Lung (tissue), 12 donors: ENCODE data around the gene SKIL. TPM values are rescaled to one million over a fixed set of nuclear protein-coding genes. Genes with fewer than 3 reads are reported as not detected.

Experiments used
- ATAC-seq: fragments of 200-7000 bp; cut with Tn5 transposase; one replicate; pipeline ENCODE4 v1.9.1; 2020; ENCODE audit warnings: moderate number of reproducible peaks; ENCODE audit not compliant: insufficient read depth, low FRiP score
- DNase-seq, 3 donors: peaks; one replicate each; pipeline ENCODE4 v3.0.0-alpha.2; 2013 to 2017
- H3K27ac ChIP-seq, 2 donors: one replicate each; pipeline ENCODE4 v1.5.1; 2013; ENCODE audit warnings: mild to moderate bottlenecking in 2 of 2, moderate library complexity in 2 of 2, control low read depth in 1 of 2, inconsistent platforms in 1 of 2, low read depth in 1 of 2, low read length in 1 of 2
- H3K27me3 ChIP-seq, 3 donors: one replicate each; pipeline ENCODE4 v1.5.1; 2013; ENCODE audit warnings: low read length in 2 of 3; ENCODE audit not compliant: control insufficient read depth in 3 of 3, insufficient read depth in 3 of 3
- H3K36me3 ChIP-seq, 4 donors: one replicate each; pipeline ENCODE4 v1.5.1; 2013; ENCODE audit warnings: low read length in 4 of 4, mild to moderate bottlenecking in 1 of 4, moderate library complexity in 1 of 4; ENCODE audit not compliant: control insufficient read depth in 4 of 4, insufficient read depth in 4 of 4
- H3K4me1 ChIP-seq, 5 donors: one replicate each; pipeline ENCODE4 v1.5.1; 2013; ENCODE audit warnings: low read length in 5 of 5, mild to moderate bottlenecking in 2 of 5, moderate library complexity in 1 of 5; ENCODE audit not compliant: control insufficient read depth in 5 of 5, insufficient read depth in 5 of 5
- H3K4me3 ChIP-seq: one replicate; pipeline ENCODE4 v1.5.1; 2013; ENCODE audit warnings: mild to moderate bottlenecking, control low read depth, moderate library complexity
- H3K9ac ChIP-seq, 2 donors: one replicate each; pipeline ENCODE4 v1.5.1; 2013; ENCODE audit warnings: low read length in 2 of 2, control low read depth in 1 of 2; ENCODE audit not compliant: insufficient read depth in 1 of 2
- H3K9me3 ChIP-seq, 4 donors: one replicate each; pipeline ENCODE4 v1.5.1; 2013; ENCODE audit warnings: low read length in 3 of 4, mild to moderate bottlenecking in 1 of 4, moderate library complexity in 1 of 4; ENCODE audit not compliant: control insufficient read depth in 4 of 4, insufficient read depth in 3 of 4
- WGBS, 2 donors: extraction: QIAGEN DNeasy Blood & Tissue Kit; methylation state at CpG; one replicate each; pipeline ENCODE4 v1.1.7; 2013; 5-methylcytosine and 5-hydroxymethylcytosine counted together
- polyA plus RNA-seq, 2 donors: library from polyadenylated mRNA; stranded (reverse); fragments of 200-250 nt; gene quantifications; one replicate each; pipeline ENCODE4 v1.2.1, GENCODE V29; 2013
- total RNA-seq, 2 donors: library from RNA; depleted of rRNA in 1 of 2; stranded (reverse); fragments of >200 nt in 1 of 2; gene quantifications; one replicate each; pipeline ENCODE4 v1.2.1, GENCODE V29; 2014 to 2021
- TF ChIP-seq, protein P1 (sequence below): IDR thresholded peaks from 2 replicates; pipeline ENCODE4 v1.5.1; 2012; ENCODE audit warnings: mild to moderate bottlenecking; ENCODE audit errors: control extremely low read depth, extremely low read depth
- donor health status: control.
- donor health status: control.
- donor health status: Bipolar disorder and iron deficiency.
- donor health status: healthy.
- donor health status: DM: yes; HTN: yes; CAD: no.

The SKIL gene
- total and polyA plus RNA-seq, 4 donors: 16.5 to 110 (median 38.5) TPM

DNA sequence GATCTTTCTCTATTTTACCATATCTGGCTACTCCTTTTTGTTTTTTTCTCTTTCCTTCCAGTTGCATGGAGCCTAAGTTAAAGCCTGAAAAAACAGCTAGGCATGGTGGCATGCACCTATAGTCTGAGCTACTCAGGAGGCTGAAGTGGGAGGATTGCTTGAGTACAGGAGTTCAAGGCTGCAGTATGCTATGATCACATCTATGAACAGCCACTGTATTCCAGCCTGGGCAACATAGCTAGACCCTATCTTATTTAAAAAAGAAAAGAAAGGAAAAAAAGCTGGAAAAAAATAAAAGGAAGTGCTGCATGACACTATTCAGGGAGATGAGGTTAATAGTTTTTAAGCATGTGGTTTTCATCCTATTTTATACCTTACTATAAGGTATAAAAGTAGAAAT is 4.0 kb upstream of the SKIL start:
- Histone ChIP-seq H3K9me3 (no peaks in the 10 kb centered on the region), H3K9ac (no peak overlapping the region), H3K36me3 (no peaks in the 10 kb centered on the region), H3K4me3 (no peak overlapping the region), H3K4me1 (peaks cover 4 to 17% (median 9%) of the 10 kb centered on the region in 5 donors), H3K27me3 (no peaks in the 10 kb centered on the region), H3K27ac (no peak overlapping the region)
- TF ChIP-seq, protein P1, sequence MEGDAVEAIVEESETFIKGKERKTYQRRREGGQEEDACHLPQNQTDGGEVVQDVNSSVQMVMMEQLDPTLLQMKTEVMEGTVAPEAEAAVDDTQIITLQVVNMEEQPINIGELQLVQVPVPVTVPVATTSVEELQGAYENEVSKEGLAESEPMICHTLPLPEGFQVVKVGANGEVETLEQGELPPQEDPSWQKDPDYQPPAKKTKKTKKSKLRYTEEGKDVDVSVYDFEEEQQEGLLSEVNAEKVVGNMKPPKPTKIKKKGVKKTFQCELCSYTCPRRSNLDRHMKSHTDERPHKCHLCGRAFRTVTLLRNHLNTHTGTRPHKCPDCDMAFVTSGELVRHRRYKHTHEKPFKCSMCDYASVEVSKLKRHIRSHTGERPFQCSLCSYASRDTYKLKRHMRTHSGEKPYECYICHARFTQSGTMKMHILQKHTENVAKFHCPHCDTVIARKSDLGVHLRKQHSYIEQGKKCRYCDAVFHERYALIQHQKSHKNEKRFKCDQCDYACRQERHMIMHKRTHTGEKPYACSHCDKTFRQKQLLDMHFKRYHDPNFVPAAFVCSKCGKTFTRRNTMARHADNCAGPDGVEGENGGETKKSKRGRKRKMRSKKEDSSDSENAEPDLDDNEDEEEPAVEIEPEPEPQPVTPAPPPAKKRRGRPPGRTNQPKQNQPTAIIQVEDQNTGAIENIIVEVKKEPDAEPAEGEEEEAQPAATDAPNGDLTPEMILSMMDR: no peak
- DNase-seq (no peak), ATAC-seq (no peak)

DNA sequence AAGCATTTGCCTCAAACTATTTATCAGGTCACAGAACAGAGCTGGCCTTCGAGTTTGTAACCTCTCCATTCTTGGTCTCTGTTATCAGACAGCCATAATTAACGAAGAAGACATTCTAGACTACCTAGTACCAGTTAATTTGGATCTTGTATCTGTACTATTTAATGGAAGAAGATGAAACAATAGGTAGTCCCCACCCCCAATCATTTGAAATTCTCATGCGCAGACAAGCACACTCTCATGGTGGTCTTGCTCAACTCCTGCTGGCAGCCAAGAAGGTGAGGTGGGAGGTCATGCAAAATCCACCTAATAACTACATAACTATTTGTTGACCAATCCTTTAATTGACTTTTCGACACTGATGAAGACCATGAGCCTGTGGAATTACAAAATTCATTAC is 2.8 kb upstream of the SKIL start:
- H3K9ac ChIP-seq: peak overlapping the region in 1 of 2 donors; percentile 86
- ATAC-seq: no peak
- no peak overlapping the region for H3K4me3 ChIP-seq
- DNase-seq: no peak
- 93 to 96% methylated on average over 4 of the region's 4 CpGs for WGBS, 2 donors
- H3K9me3 ChIP-seq: no peaks in the 10 kb centered on the region
- H3K36me3 ChIP-seq: peaks cover 0 to 2% (median 0%) of the 10 kb centered on the region in 4 donors
- H3K27me3 ChIP-seq: no peaks in the 10 kb centered on the region
- no peak overlapping the region for H3K27ac ChIP-seq
- H3K4me1 ChIP-seq: peaks cover 4 to 21% (median 10%) of the 10 kb centered on the region in 5 donors
- TF ChIP-seq, protein P1: no peak

DNA sequence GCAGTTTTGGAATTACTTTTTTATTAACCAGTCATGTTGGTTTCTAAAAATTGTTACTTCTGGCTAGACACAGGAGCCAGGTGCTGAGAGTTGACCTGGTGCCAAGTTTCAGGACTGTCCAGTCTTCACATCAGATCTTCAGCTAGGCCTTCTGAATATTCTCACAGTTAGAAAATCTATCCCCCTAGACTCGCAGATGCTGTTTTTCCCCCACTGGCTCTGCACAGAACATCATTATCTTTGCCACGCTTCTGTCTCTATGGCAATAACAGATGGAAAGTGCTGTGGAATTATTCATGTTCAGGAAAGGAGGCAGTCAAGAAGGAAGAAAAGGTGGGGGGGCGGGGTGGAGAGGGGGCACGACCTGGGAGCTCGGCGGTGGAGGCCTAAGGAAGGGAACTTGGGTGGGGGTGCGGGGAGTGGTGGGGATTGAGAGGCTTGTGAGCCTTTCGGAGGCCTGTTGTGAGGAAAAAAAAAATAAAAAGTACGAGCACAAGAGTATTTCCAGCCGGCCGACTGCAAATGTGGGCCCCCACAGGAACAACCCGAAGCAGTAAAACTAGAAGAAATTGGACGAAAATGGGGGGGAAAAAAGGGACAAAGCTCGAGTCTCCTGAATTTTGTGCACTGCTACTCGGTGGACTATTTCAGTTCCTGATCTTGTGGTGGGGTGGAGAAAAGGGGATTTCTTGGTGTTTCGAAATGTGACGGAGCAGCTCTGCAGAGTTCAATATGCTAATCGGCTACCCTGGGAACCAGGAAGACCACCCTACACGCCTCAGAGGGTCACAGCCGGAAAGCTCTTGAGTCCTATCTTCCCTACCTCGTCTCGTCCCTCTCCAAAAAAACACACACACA is 1.5 kb upstream of the SKIL start:
- 1 to 5% methylated on average over 22 of the region's 22 CpGs for WGBS, 2 donors
- H3K9me3 ChIP-seq: peaks cover 0 to 1% (median 0%) of the 10 kb centered on the region in 4 donors
- no peaks in the 10 kb centered on the region for H3K27me3 ChIP-seq
- DNase-seq (peak; percentile 65 to 86 (median 83)), ATAC-seq (no peak)
- peak overlapping the region; percentile 53 to 86 for H3K9ac ChIP-seq
- TF ChIP-seq, protein P1: no peak
- peaks cover 8 to 32% (median 19%) of the 10 kb centered on the region in 5 donors for H3K4me1 ChIP-seq
- H3K36me3 ChIP-seq: peaks cover 2 to 9% (median 6%) of the 10 kb centered on the region in 4 donors
- peak overlapping the region; percentile 98 to 99 for H3K27ac ChIP-seq
- H3K4me3 ChIP-seq: peak overlapping the region; percentile 39
